ENCODE data around the gene NALF2.

NALF2 gene

GRCh38 chrX:69530306-69530705, 26.2 kb downstream of the NALF2 start:
- DNase-seq = no peak

- DNase-seq = no peak
Measured at GRCh38 chrX:69531031-69531755, 27.1 kb downstream of the NALF2 start.

- no peak for DNase-seq
Measured at GRCh38 chrX:69535661-69536060, 31.5 kb downstream of the NALF2 start.

- no peak for DNase-seq
Measured at GRCh38 chrX:69538321-69538876, 34.3 kb downstream of the NALF2 start.

- DNase-seq = no peak
Measured at GRCh38 chrX:69539437-69539836, 35.3 kb downstream of the NALF2 start.

GRCh38 chrX:69541956-69542355, 37.8 kb downstream of the NALF2 start:
- DNase-seq = no peak

- DNase-seq = no peak
Measured at GRCh38 chrX:69543572-69543971, 39.4 kb downstream of the NALF2 start.

GRCh38 chrX:69546417-69546816, 42.3 kb downstream of the NALF2 start:
- no peak for DNase-seq

GRCh38 chrX:69546978-69547377, 42.9 kb downstream of the NALF2 start:
- no peak for DNase-seq

GRCh38 chrX:69551421-69552009, 47.4 kb downstream of the NALF2 start:
- no peak for DNase-seq

- DNase-seq = no peak
Measured at GRCh38 chrX:69552512-69552911, 48.4 kb downstream of the NALF2 start.

Measured in NCI-H187 treated with DMSO at 0.1 percent for 48 hours (cell line).